Suprapubic skin (tissue), 4 donors: Measurements from ENCODE around the gene CXCL14. TPM values are rescaled to one million over a fixed set of nuclear protein-coding genes. Genes with fewer than 3 reads are reported as not detected.

Source experiments
- DNase-seq, 2 donors: peaks; one replicate each; pipeline ENCODE4 v3.0.0-alpha.2; 2019; ENCODE audit warnings: low spot score in 2 of 2
- H3K27ac ChIP-seq: fragments of 200-600 bp; sonication (generic); one replicate; pipeline ENCODE4 v1.5.1; 2019
- H3K27me3 ChIP-seq: fragments of 200-600 bp; sonication (generic); one replicate; pipeline ENCODE4 v1.5.1; 2019
- H3K36me3 ChIP-seq: fragments of 200-600 bp; sonication (generic); one replicate; pipeline ENCODE4 v1.5.1; 2019
- H3K4me1 ChIP-seq: fragments of 200-600 bp; sonication (generic); one replicate; pipeline ENCODE4 v1.5.1; 2019
- H3K4me3 ChIP-seq: fragments of 200-600 bp; sonication (generic); one replicate; pipeline ENCODE4 v1.5.1; 2019; ENCODE audit warnings: mild to moderate bottlenecking
- H3K9me3 ChIP-seq: fragments of 200-600 bp; sonication (generic); one replicate; pipeline ENCODE4 v1.5.1; 2019
- EP300 ChIP-seq: sonication (generic); formaldehyde crosslinking; IDR thresholded peaks from one replicate; pipeline ENCODE4 v1.6.1; 2017; ENCODE audit warnings: antibody characterized with exemption
- POLR2A ChIP-seq, 2 donors: fragments of 450-650 bp; IDR thresholded peaks; one replicate each; pipeline ENCODE4 v1.6.1; 2017; ENCODE audit warnings: antibody characterized with exemption in 2 of 2, mild to moderate bottlenecking in 2 of 2, moderate library complexity in 2 of 2
- POLR2AphosphoS5 ChIP-seq, 3 donors: sonication (generic); formaldehyde crosslinking; IDR thresholded peaks; one replicate each; pipeline ENCODE4 v1.6.1; 2017; ENCODE audit warnings: antibody characterized with exemption in 3 of 3
- WGBS: methylation state at CpG from one replicate; pipeline ENCODE4 v1.1.5; 2018; 5-methylcytosine and 5-hydroxymethylcytosine counted together
- total RNA-seq, 4 donors: library from RNA; depleted of rRNA; stranded (reverse); fragments of >200 nt; gene quantifications; one replicate each; pipeline ENCODE4 v1.1.0, GENCODE V29; 2016
- TF ChIP-seq, protein P1 (sequence below), 2 donors: fragments of 200-600 bp in 1 of 2; fragments of 450-650 bp in 1 of 2; sonication (generic) in 1 of 2; IDR thresholded peaks; one replicate each; pipeline ENCODE4 v1.5.1; 2016 to 2019; ENCODE audit warnings: antibody characterized with exemption in 2 of 2, mild to moderate bottlenecking in 1 of 2, moderate library complexity in 1 of 2

CXCL14 gene
- total RNA-seq, 4 donors from 2014 or later = 247 to 781 (median 334) TPM

- Histone ChIP-seq H3K27ac (no peak overlapping the region), H3K4me3 (no peak overlapping the region), H3K9me3 (no peaks in the 10 kb centered on the region), H3K27me3 (peaks cover 27% of the 10 kb centered on the region), H3K36me3 (no peaks in the 10 kb centered on the region), H3K4me1 (peaks cover 9% of the 10 kb centered on the region)
- 79% methylated on average over 11 of the region's 11 CpGs for WGBS
- no peak for DNase-seq
- TF ChIP-seq POLR2A (IDR thresholded peaks at IDR 0.05) = no peak
- TF ChIP-seq EP300 = no peak
- no peak for TF ChIP-seq POLR2AphosphoS5 (IDR thresholded peaks at IDR 0.05)
- TF ChIP-seq, protein P1, sequence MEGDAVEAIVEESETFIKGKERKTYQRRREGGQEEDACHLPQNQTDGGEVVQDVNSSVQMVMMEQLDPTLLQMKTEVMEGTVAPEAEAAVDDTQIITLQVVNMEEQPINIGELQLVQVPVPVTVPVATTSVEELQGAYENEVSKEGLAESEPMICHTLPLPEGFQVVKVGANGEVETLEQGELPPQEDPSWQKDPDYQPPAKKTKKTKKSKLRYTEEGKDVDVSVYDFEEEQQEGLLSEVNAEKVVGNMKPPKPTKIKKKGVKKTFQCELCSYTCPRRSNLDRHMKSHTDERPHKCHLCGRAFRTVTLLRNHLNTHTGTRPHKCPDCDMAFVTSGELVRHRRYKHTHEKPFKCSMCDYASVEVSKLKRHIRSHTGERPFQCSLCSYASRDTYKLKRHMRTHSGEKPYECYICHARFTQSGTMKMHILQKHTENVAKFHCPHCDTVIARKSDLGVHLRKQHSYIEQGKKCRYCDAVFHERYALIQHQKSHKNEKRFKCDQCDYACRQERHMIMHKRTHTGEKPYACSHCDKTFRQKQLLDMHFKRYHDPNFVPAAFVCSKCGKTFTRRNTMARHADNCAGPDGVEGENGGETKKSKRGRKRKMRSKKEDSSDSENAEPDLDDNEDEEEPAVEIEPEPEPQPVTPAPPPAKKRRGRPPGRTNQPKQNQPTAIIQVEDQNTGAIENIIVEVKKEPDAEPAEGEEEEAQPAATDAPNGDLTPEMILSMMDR (IDR thresholded peaks at IDR 0.05) = no peak
Observed at GRCh38 chr5:135557076-135557838, 21.5 kb downstream of the CXCL14 start.

GRCh38 chr5:135556620-135557019, 22.2 kb downstream of the CXCL14 start:
- H3K27me3 ChIP-seq = peaks cover 27% of the 10 kb centered on the region
- H3K36me3 ChIP-seq = no peaks in the 10 kb centered on the region
- peaks cover 9% of the 10 kb centered on the region for H3K4me1 ChIP-seq
- TF ChIP-seq, protein P1 (IDR thresholded peaks at IDR 0.05) = no peak
- no peak for TF ChIP-seq EP300
- TF ChIP-seq POLR2A (IDR thresholded peaks at IDR 0.05) = no peak
- no peak for TF ChIP-seq POLR2AphosphoS5 (IDR thresholded peaks at IDR 0.05)
- no peak for DNase-seq
- H3K9me3 ChIP-seq = no peaks in the 10 kb centered on the region
- no peak overlapping the region for H3K4me3 ChIP-seq
- H3K27ac ChIP-seq = no peak overlapping the region
- WGBS = 84% methylated on average over 7 of the region's 7 CpGs

DNA sequence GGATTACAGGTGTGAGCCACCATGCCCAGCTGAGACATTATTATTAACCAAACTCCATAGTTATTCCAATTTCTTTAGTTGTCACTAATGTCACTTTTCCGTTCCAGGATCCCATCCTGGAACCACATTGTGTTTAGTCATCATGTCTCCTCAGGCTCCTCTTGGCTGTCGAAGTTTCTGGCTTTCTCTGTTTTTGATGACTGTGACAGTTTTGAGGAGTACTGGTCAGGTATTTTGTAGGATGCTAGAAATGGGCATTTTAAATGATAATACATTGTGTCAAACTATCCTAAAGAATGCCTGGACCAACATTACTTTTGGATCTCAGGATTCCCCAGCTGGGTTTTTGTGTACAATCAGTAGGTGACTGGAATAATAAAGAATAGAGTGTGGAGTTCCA, 23.3 kb downstream of the CXCL14 start:
- TF ChIP-seq EP300 (no peak), POLR2A (IDR thresholded peaks at IDR 0.05) (no peak), POLR2AphosphoS5 (IDR thresholded peaks at IDR 0.05) (no peak)
- TF ChIP-seq, protein P1 (IDR thresholded peaks at IDR 0.05) = no peak
- Histone ChIP-seq H3K27me3 (peaks cover 27% of the 10 kb centered on the region), H3K9me3 (no peaks in the 10 kb centered on the region), H3K27ac (no peak overlapping the region), H3K4me3 (no peak overlapping the region), H3K4me1 (peaks cover under 1% of the 10 kb centered on the region), H3K36me3 (no peaks in the 10 kb centered on the region)
- 95% methylated on average over 2 of the region's 2 CpGs for WGBS
- no peak for DNase-seq

DNA sequence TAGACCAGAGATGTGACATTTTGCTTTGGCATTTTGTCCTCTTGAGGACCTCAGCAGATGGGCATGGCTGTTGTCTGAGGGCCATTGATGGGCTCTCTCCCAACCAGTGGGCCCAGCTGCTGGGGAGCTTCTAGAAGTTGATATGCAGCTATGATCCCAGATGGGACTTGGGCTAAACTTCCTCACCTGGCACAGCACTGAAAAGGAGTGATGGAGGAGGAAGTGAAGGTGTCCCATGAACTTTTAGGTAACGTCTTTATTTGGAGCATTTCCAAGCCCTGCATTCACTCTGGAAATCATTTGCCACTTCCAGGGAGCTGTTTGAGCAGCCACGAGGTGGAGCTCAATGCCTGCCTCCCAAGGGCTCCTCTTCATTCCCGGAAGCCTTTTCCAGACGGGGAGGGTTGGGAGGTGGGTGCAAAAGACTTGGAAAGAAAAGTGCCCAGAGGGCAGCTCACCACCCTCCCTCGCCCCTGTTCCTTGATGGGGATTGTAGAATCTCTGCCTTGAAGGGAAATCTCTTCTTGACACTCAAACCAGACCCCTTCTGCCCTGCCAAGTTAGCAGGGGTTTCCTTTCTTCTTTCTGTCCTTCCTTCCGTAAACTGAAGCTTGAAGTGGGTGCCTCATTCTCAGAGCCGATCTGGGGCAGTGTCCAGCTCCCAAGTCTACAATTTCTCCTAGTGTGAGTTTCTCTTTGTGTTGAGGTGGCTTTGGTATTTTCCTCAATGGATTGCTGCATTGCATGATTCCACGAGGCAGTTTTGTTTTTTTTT, 24.9 kb downstream of the CXCL14 start:
- no peak for DNase-seq
- Histone ChIP-seq H3K4me1 (no peaks in the 10 kb centered on the region), H3K36me3 (no peaks in the 10 kb centered on the region), H3K9me3 (no peaks in the 10 kb centered on the region), H3K27ac (no peak overlapping the region), H3K27me3 (peaks cover 24% of the 10 kb centered on the region), H3K4me3 (no peak overlapping the region)
- TF ChIP-seq, protein P1 (IDR thresholded peaks at IDR 0.05) = peak in 1 of 2 donors; percentile 27
- no peak for TF ChIP-seq POLR2AphosphoS5 (IDR thresholded peaks at IDR 0.05)
- 12% methylated on average over 8 of the region's 8 CpGs for WGBS
